ENCODE measurements around the gene RBM18.

DNA sequence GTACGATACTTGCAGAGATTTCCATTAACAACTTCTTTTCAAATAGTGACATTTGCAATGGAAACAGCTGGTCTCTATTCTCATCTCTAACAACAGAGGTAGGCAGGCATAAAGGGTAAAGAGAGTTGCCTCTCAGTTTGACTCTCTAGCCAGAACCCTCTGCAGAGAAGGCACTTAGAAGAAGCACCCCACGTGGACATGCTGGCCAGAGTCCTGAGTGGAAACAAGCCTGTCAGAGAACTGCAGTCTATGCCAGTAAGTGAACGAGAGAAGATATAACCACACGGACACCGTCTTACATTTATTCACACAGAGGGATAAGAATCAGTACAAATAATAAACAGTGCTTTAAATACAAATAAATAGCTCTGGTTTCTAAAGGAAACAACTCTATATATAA, 24.9 kb downstream of the RBM18 start:
- TF ChIP-seq, protein P1, sequence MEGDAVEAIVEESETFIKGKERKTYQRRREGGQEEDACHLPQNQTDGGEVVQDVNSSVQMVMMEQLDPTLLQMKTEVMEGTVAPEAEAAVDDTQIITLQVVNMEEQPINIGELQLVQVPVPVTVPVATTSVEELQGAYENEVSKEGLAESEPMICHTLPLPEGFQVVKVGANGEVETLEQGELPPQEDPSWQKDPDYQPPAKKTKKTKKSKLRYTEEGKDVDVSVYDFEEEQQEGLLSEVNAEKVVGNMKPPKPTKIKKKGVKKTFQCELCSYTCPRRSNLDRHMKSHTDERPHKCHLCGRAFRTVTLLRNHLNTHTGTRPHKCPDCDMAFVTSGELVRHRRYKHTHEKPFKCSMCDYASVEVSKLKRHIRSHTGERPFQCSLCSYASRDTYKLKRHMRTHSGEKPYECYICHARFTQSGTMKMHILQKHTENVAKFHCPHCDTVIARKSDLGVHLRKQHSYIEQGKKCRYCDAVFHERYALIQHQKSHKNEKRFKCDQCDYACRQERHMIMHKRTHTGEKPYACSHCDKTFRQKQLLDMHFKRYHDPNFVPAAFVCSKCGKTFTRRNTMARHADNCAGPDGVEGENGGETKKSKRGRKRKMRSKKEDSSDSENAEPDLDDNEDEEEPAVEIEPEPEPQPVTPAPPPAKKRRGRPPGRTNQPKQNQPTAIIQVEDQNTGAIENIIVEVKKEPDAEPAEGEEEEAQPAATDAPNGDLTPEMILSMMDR (conservative IDR thresholded peaks at IDR 0.05 in 1 of 2, IDR thresholded peaks at IDR 0.05 in 1 of 2; ENCODE audit: low read depth in 1 of 2, low read length in 2 of 2): no peak
- TF ChIP-seq EZH2 (IDR thresholded peaks at IDR 0.05; ENCODE audit: low read length, missing control alignments): no peak
